Adrenal gland (tissue), 12 donors: ENCODE results near the gene RASGRP2. TPM values are rescaled to one million over a fixed set of nuclear protein-coding genes. Genes with fewer than 3 reads are reported as not detected.

ENCODE experiments used
- DNase-seq, 7 donors: peaks; one replicate each; pipeline ENCODE4 v3.0.0-alpha.2; 2019 to 2020
- H3K27ac ChIP-seq, 5 donors: fragments of 200-600 bp; sonication (generic) in 4 of 5; 1 replicate in 3 of 5; 2 replicates in 2 of 5; pipeline versions ENCODE4 v1.5.1 to v1.8.0; 2016 to 2020; ENCODE audit warnings: mild to moderate bottlenecking in 1 of 5
- H3K27me3 ChIP-seq: fragments of 200-600 bp; 2 replicates; pipeline ENCODE4 v1.8.0; 2021
- H3K36me3 ChIP-seq, 2 donors: fragments of 200-600 bp; replicated peaks in 1 of 2; 1 replicate in 1 of 2; 2 replicates in 1 of 2; pipeline versions ENCODE4 v1.5.1 to v1.8.0; 2018 to 2022
- H3K4me1 ChIP-seq, 2 donors: fragments of 200-600 bp; replicated peaks in 1 of 2; 1 replicate in 1 of 2; 2 replicates in 1 of 2; pipeline versions ENCODE4 v1.5.1 to v1.8.0; 2018 to 2021
- H3K4me3 ChIP-seq, 4 donors: fragments of 200-600 bp; sonication (generic) in 3 of 4; one replicate each; pipeline ENCODE4 v1.5.1; 2016 to 2018
- H3K9me3 ChIP-seq, 3 donors: fragments of 200-600 bp; sonication (generic) in 1 of 3; replicated peaks in 1 of 3; 1 replicate in 2 of 3; 2 replicates in 1 of 3; pipeline versions ENCODE4 v1.5.1 to v1.8.0; 2016 to 2021
- POLR2A ChIP-seq, 2 donors: fragments of 450-650 bp; IDR thresholded peaks; one replicate each; pipeline ENCODE4 v1.6.1; 2017; ENCODE audit warnings: antibody characterized with exemption in 2 of 2, mild to moderate bottlenecking in 2 of 2, moderate library complexity in 1 of 2
- WGBS, 4 donors: extraction: QIAGEN DNeasy Blood & Tissue Kit in 2 of 4; methylation state at CpG; one replicate each; pipeline versions ENCODE4 v1.1.5 to v1.1.7; 2013 to 2017; 5-methylcytosine and 5-hydroxymethylcytosine counted together
- intact Hi-C, 2 donors: fragments of 100-400 bp; cut with DNase I; formaldehyde crosslinking; loops; one replicate each; pipeline versions ENCODE4 v1.14.1 to v1.15.0; 2022 to 2023
- polyA plus RNA-seq, 3 donors: library from polyadenylated mRNA; stranded (reverse); fragments of 200-250 nt in 2 of 3; fragments of 350-450 nt in 1 of 3; fragmentation: Illumina TruSeq in 1 of 3; extraction: RNeasy Lipid Tissue Mini Kit (QIAGEN cat#74804) in 1 of 3; gene quantifications; one replicate each; pipeline ENCODE4 v1.2.3, GENCODE V29; 2013 to 2014
- total RNA-seq, 9 donors: library from RNA; depleted of rRNA in 4 of 9; stranded (reverse); fragments of >200 nt in 4 of 9; fragments of 120-200 nt in 1 of 9; fragmentation: NEBNext Ultra II Directional in 1 of 9; extraction: Animal tissue kit (Norgen Biotek cat#: 25700) in 1 of 9; gene quantifications; one replicate each; pipeline versions ENCODE4 v1.1.0 to v1.2.4, GENCODE V29; 2013 to 2023
- TF ChIP-seq, protein P1 (sequence below), 6 experiments: fragments of 450-650 bp in 4 of 6; fragments of 200-600 bp in 2 of 6; sonication (generic) in 1 of 6; IDR thresholded peaks; 1 replicate in 5 of 6; 2 replicates in 1 of 6; pipeline versions ENCODE4 v1.5.1 to v1.8.0; 2016 to 2021; ENCODE audit warnings: antibody characterized with exemption in 6 of 6, mild to moderate bottlenecking in 2 of 6, moderate library complexity in 1 of 6
- donor health status: healthy with polysubstance abuse.
- donor health status: Bipolar disorder and iron deficiency.
- donor health status: DM: yes; HTN: yes; CAD: no.
- donor health status: DM: no; HTN: no; CAD: no.
- donor health status: DM: no; HTN: no; CAD: no.
- donor health status: DM: yes; HTN: yes; CAD: no.

The RASGRP2 gene
- total and polyA plus RNA-seq, 12 donors: 3.6 to 81.9 (median 12.3) TPM

DNA sequence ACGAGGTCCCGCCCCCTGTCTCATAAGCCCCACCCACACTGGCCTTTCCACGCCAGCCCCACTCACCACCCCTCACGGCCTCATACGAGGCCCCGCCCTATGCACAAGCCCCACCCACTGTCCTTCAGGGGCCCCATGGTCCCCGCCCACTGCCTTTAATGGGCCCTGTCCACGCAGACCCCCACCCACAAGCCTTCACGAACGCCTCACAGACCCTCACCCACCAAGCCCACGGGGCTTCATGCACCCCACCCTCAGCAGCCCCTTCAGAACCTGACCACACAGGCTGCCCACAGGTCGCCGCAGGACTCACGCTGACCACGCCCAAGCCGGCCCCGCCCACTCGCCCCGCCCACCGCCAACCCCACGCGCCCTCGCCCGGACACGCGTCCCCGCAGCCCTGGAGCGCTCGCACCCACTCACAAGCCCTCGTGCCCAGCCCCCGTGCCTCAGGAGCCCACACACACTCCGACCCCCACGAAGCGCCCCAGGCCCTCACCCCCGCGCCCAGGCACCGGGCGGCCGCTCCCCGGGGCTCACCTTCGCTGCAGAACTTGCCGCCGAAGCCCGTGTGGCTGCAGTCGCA, 31.4 kb downstream of the RASGRP2 start:
- TF ChIP-seq, protein P1, sequence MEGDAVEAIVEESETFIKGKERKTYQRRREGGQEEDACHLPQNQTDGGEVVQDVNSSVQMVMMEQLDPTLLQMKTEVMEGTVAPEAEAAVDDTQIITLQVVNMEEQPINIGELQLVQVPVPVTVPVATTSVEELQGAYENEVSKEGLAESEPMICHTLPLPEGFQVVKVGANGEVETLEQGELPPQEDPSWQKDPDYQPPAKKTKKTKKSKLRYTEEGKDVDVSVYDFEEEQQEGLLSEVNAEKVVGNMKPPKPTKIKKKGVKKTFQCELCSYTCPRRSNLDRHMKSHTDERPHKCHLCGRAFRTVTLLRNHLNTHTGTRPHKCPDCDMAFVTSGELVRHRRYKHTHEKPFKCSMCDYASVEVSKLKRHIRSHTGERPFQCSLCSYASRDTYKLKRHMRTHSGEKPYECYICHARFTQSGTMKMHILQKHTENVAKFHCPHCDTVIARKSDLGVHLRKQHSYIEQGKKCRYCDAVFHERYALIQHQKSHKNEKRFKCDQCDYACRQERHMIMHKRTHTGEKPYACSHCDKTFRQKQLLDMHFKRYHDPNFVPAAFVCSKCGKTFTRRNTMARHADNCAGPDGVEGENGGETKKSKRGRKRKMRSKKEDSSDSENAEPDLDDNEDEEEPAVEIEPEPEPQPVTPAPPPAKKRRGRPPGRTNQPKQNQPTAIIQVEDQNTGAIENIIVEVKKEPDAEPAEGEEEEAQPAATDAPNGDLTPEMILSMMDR (IDR thresholded peaks at IDR 0.05): no peak
- TF ChIP-seq POLR2A (IDR thresholded peaks at IDR 0.05): no peak
- no peak overlapping the region for H3K27ac ChIP-seq
- H3K4me1 ChIP-seq: no peaks in the 10 kb centered on the region
- 3 to 9% (median 7%) methylated on average over 13 to 45 of the region's 45 CpGs for WGBS, 4 donors
- H3K9me3 ChIP-seq: no peaks in the 10 kb centered on the region
- intact Hi-C loops: no loop called here
- DNase-seq: no peak
- H3K4me3 ChIP-seq: no peak overlapping the region
- no peaks in the 10 kb centered on the region for H3K36me3 ChIP-seq
- peaks cover 86% of the 10 kb centered on the region for H3K27me3 ChIP-seq

DNA sequence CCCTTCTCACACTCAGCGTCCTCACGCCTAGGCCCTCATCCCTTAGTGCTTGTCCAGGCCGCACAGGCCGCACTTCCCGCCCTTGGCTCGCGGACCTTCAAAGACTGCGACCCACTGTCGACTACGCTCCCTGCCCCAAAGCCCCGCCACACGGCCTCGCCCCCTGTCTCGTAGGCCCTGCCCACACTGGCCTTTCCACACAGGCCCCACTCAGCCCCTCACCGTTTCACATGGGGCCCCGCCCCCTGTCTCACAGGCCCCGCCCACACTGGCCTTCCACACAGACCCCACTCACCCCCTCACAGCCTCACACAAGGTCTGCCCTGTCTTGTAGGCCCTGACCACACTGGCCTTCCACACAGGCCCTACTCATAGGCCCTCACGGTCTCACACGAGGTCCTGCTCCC, 32.0 kb downstream of the RASGRP2 start:
- no peak for TF ChIP-seq POLR2A (IDR thresholded peaks at IDR 0.05)
- TF ChIP-seq, protein P1 (IDR thresholded peaks at IDR 0.05): no peak
- WGBS, 4 donors: 47 to 61% (median 50%) methylated on average over 16 to 19 of the region's 19 CpGs
- H3K4me3 ChIP-seq: no peak overlapping the region
- DNase-seq: no peak
- H3K4me1 ChIP-seq: no peaks in the 10 kb centered on the region
- intact Hi-C loops: no loop called here
- peaks cover 80% of the 10 kb centered on the region for H3K27me3 ChIP-seq
- no peaks in the 10 kb centered on the region for H3K9me3 ChIP-seq
- no peak overlapping the region for H3K27ac ChIP-seq
- no peaks in the 10 kb centered on the region for H3K36me3 ChIP-seq

DNA sequence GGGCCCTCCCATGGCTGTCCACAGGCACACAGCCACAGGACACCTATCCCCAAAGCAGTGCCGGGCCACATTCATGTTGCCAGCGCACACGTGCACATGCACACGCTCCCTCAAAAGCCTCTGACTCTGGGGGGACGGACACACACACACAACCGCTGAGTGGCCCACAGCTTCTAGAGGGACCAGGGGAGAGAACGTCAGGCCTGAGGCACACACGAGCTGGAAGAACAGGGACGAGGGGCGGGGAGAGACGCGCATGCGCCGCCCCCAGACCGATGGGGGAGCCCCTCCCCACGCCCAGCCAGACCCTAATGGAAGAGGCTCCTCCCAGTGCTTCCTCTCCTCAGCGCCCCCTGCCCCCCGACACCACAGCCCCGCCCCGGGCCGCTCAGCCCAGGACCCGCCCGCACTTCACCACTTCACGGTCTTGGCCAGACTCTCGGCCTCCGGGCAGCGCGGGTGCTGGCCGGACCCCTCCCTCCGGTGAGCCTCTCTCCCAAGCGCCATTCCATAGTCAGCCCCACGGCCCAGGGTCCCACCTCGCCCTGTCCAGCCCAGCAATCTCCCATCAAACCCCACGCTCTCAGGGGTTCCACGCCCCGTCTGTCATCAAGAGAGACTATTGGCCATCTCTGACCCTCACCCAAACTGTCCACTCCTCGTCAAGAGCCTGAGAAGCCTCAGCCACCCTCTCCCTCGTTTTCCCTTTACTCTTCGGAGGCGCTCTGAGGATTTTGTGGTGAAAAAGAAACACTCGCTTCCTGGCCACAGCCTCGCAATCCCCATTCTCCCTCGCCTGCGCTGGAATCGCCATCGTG, 32.6 kb downstream of the RASGRP2 start:
- no peak for DNase-seq
- 17 to 42% (median 27%) methylated on average over 32 to 46 of the region's 46 CpGs for WGBS, 4 donors
- Histone ChIP-seq H3K9me3 (no peaks in the 10 kb centered on the region), H3K27me3 (peaks cover 74% of the 10 kb centered on the region), H3K36me3 (no peaks in the 10 kb centered on the region), H3K4me1 (no peaks in the 10 kb centered on the region), H3K27ac (no peak overlapping the region), H3K4me3 (no peak overlapping the region)
- TF ChIP-seq, protein P1 (IDR thresholded peaks at IDR 0.05): no peak
- no peak for TF ChIP-seq POLR2A (IDR thresholded peaks at IDR 0.05)
- intact Hi-C loops: no loop called here

DNA sequence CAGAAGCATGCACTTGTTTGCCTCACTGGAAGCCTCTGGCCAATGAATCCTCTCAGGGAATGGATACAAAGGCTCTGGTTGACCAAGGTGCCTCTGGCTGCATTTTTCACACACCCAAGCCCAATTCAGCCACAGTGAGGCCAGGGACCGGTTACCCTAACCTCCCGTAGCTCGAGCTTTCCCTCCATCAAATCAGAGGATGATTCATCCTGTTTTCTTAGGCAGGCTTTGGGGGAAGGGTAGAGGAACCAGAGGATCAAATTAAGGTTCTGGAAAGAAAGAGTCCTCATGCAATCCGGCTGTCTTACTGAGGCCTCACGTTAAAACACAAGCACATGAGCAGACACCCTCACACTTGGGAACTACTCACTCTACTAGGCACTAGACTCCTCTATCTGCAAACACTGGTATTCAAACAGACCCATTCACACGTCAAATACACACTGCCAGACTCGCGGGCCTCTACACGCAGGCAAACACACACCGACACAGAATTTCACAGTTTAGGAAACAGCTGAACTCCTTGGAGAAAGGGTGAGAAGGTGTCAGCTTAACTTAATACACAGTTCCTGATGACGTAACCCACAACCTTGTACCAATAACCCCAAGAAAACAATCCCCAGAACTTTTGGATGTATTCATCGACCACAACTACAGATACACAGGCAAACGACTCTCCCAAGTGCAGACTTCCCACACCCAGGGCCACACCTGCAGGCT, 33.4 kb downstream of the RASGRP2 start:
- intact Hi-C loops: no loop called here
- WGBS, 4 donors: 46 to 49% (median 48%) methylated on average over 13 of the region's 13 CpGs
- H3K4me1 ChIP-seq: no peaks in the 10 kb centered on the region
- H3K4me3 ChIP-seq: no peak overlapping the region
- H3K27ac ChIP-seq: no peak overlapping the region
- H3K9me3 ChIP-seq: no peaks in the 10 kb centered on the region
- no peak for TF ChIP-seq POLR2A (IDR thresholded peaks at IDR 0.05)
- TF ChIP-seq, protein P1 (IDR thresholded peaks at IDR 0.05): no peak
- H3K36me3 ChIP-seq: no peaks in the 10 kb centered on the region
- peaks cover 68% of the 10 kb centered on the region for H3K27me3 ChIP-seq
- DNase-seq: no peak
